B cell (primary cell): ENCODE measurements around the gene PDK2. TPM values are rescaled to one million over a fixed set of nuclear protein-coding genes. Genes with fewer than 3 reads are reported as not detected.

ENCODE experiments used
- ATAC-seq: fragments of 200-7000 bp; cut with Tn5 transposase; one replicate; pipeline ENCODE4 v1.10.0; 2021; ENCODE audit warnings: low read depth, mild to moderate bottlenecking, moderate number of reproducible peaks, moderate library complexity
- CTCF ChIA-PET: fragments of 350-600 bp; sonication (Branson Sonifier 250); formaldehyde crosslinking; loops from one replicate; lab custom pipeline; 2021; ENCODE audit warnings: antibody characterized with exemption, inconsistent platforms; lab: Charles Lee
- POLR2A ChIA-PET: fragments of 350-600 bp; sonication (Branson Sonifier 250); formaldehyde crosslinking; loops from one replicate; lab custom pipeline; 2021; ENCODE audit warnings: antibody characterized with exemption; lab: Charles Lee
- DNase-seq: peaks from one replicate; pipeline ENCODE4 v3.0.0; 2013
- H2AFZ ChIP-seq: 2 replicates; pipeline ENCODE4 v1.6.1; 2012; ENCODE audit warnings: mild to moderate bottlenecking, low read depth, low read length; ENCODE audit not compliant: insufficient read depth, poor library complexity, severe bottlenecking
- H3K27ac ChIP-seq, 2 donors: 1 replicate in 1 of 2; 2 replicates in 1 of 2; pipeline ENCODE4 v1.5.1; 2012 to 2013; ENCODE audit warnings: low read length in 2 of 2, mild to moderate bottlenecking in 2 of 2, moderate library complexity in 1 of 2
- H3K27me3 ChIP-seq, 4 experiments: fragments of 200-600 bp in 1 of 4; sonication (generic) in 1 of 4; replicated peaks in 1 of 4; 1 replicate in 2 of 4; 2 replicates in 2 of 4; pipeline versions ENCODE4 v1.6.1 to v1.7.0; 2013 to 2016; ENCODE audit warnings: low read length in 3 of 4, mild to moderate bottlenecking in 2 of 4, mixed read lengths in 1 of 4, moderate library complexity in 1 of 4; ENCODE audit not compliant: insufficient read depth in 4 of 4, control insufficient read depth in 3 of 4; ENCODE audit errors: control extremely low read depth in 1 of 4
- H3K36me3 ChIP-seq, 2 experiments: replicated peaks in 1 of 2; 1 replicate in 1 of 2; 2 replicates in 1 of 2; pipeline versions ENCODE4 v1.6.1 to v1.7.1; 2013; ENCODE audit warnings: low read length in 1 of 2; ENCODE audit not compliant: insufficient read depth in 2 of 2, control insufficient read depth in 1 of 2; ENCODE audit errors: control extremely low read depth in 1 of 2, extremely low read depth in 1 of 2
- H3K4me1 ChIP-seq, 2 donors: fragments of 200-600 bp in 1 of 2; sonication (generic) in 1 of 2; 1 replicate in 1 of 2; 2 replicates in 1 of 2; pipeline versions ENCODE4 v1.5.1 to v1.6.1; 2013 to 2017; ENCODE audit warnings: low read length in 2 of 2; ENCODE audit not compliant: control insufficient read depth in 2 of 2, insufficient read depth in 2 of 2
- H3K4me2 ChIP-seq: replicated peaks from 2 replicates; pipeline ENCODE3; 2012; ENCODE audit warnings: mild to moderate bottlenecking, low read depth, low read length; ENCODE audit not compliant: poor library complexity, severe bottlenecking
- H3K4me3 ChIP-seq, 5 experiments: fragments of 200-600 bp in 1 of 5; sonication (generic) in 1 of 5; 1 replicate in 3 of 5; 2 replicates in 2 of 5; pipeline versions ENCODE4 v1.5.1 to v1.7.0; 2011 to 2016; ENCODE audit warnings: low read length in 4 of 5, mild to moderate bottlenecking in 4 of 5, low read depth in 2 of 5, control low read depth in 1 of 5, moderate library complexity in 1 of 5; ENCODE audit not compliant: insufficient read depth in 1 of 5; ENCODE audit errors: control extremely low read depth in 1 of 5, extremely low read depth in 1 of 5
- H3K79me2 ChIP-seq: fragments of 200-600 bp; sonication (generic); one replicate; pipeline ENCODE4 v1.6.0; 2016; ENCODE audit warnings: low read length; ENCODE audit not compliant: control insufficient read depth, insufficient read depth
- H3K9ac ChIP-seq: fragments of 200-600 bp; sonication (generic); 2 replicates; pipeline ENCODE4 v1.6.1; 2017; ENCODE audit warnings: mild to moderate bottlenecking, low read length, moderate library complexity
- H3K9me3 ChIP-seq, 3 donors: one replicate each; pipeline versions ENCODE4 v1.6.1 to v1.7.1; 2013; ENCODE audit warnings: low read length in 2 of 3; ENCODE audit not compliant: control insufficient read depth in 2 of 3, insufficient read depth in 1 of 3; ENCODE audit errors: control extremely low read depth in 1 of 3
- H4K20me1 ChIP-seq: 2 replicates; pipeline ENCODE4 v1.6.0; 2012; ENCODE audit warnings: mild to moderate bottlenecking, low read length; ENCODE audit not compliant: insufficient read depth, control insufficient read depth, poor library complexity, severe bottlenecking
- H3K27ac Mint-ChIP-seq: one replicate; pipeline ENCODE4 v1.8.0; 2021; ENCODE audit warnings: mixed read lengths
- H3K27me3 Mint-ChIP-seq: one replicate; pipeline ENCODE4 v1.8.0; 2021; ENCODE audit warnings: mixed read lengths
- H3K4me1 Mint-ChIP-seq: one replicate; pipeline ENCODE4 v1.8.0; 2021; ENCODE audit warnings: mixed read lengths
- H3K4me3 Mint-ChIP-seq: one replicate; pipeline ENCODE4 v1.8.0; 2021; ENCODE audit warnings: mixed read lengths
- H3K9me3 Mint-ChIP-seq: one replicate; pipeline ENCODE4 v1.8.0; 2022; ENCODE audit warnings: mixed read lengths; ENCODE audit not compliant: insufficient read depth
- CTCF ChIP-seq: fragments of 200-600 bp; IDR thresholded peaks from one replicate; pipeline ENCODE4 v1.8.0; 2022; ENCODE audit warnings: antibody characterized with exemption, mild to moderate bottlenecking
- EZH2 ChIP-seq: IDR thresholded peaks from 2 replicates; pipeline ENCODE4 v1.6.1; 2012; ENCODE audit warnings: borderline replicate concordance, low read depth, mild to moderate bottlenecking, moderate library complexity, low read length; ENCODE audit not compliant: insufficient read depth, poor library complexity, severe bottlenecking
- WGBS: methylation state at CpG from one replicate; pipeline ENCODE4 v1.1.5; 2013; ENCODE audit warnings: missing lambda C conversion rate; ENCODE audit not compliant: insufficient coverage; 5-methylcytosine and 5-hydroxymethylcytosine counted together
- intact Hi-C: fragments of 100-400 bp; cut with micrococcal nuclease; formaldehyde crosslinking; loops from one replicate; pipeline ENCODE4 v1.10.0; 2022
- polyA plus RNA-seq: library from polyadenylated mRNA; depleted of rRNA; stranded (reverse); fragments of >200 nt; gene quantifications from 2 replicates; pipeline ENCODE4 v1.2.3, GENCODE V29; 2012
- total RNA-seq, 2 donors: library from RNA; stranded (reverse); fragments of 120-200 nt in 1 of 2; gene quantifications; 1 replicate in 1 of 2; 2 replicates in 1 of 2; pipeline versions ENCODE4 v1.2.3 to v1.2.4, GENCODE V29; 2013 to 2022

Gene PDK2
- total and polyA plus RNA-seq, 2 donors (not counting 1 experiment from before 2014, with no cell fraction given), result 35.2 to 73.2 TPM

- Histone ChIP-seq H3K27ac (no peak overlapping the region), H2AFZ (no peak overlapping the region), H4K20me1 (no peaks in the 10 kb centered on the region), H3K9me3 (peaks cover 0 to 14% (median 0%) of the 10 kb centered on the region in 3 donors), H3K4me1 (no peaks in the 10 kb centered on the region), H3K79me2 (no peaks in the 10 kb centered on the region), H3K4me3 (no peak overlapping the region), H3K4me2 (no peak overlapping the region), H3K36me3 (no peaks in the 10 kb centered on the region), H3K27me3 (peaks cover 0 to 3% (median 0%) of the 10 kb centered on the region in 4 experiments), H3K9ac (no peak overlapping the region)
- TF ChIP-seq CTCF (no peak), EZH2 (no peak)
- Mint-ChIP-seq H3K27ac (no peak overlapping the region), H3K27me3 (no peaks in the 10 kb centered on the region), H3K9me3 (peaks cover 6% of the 10 kb centered on the region), H3K4me1 (no peaks in the 10 kb centered on the region), H3K4me3 (no peak overlapping the region)
- DNase-seq, result no peak
- ChIA-PET POLR2A (no interaction called here), CTCF (interaction anchor here (1.2 to 1.4 kb wide), 2 partner anchors 20 to 193 kb away, joined by 3 to 4 read pairs; no protein-coding TSS in a partner anchor)
- intact Hi-C loops, result no loop called here
- 100% methylated on average over 1 of the region's 1 CpG for WGBS
- ATAC-seq, result no peak
Measured at GRCh38 chr17:50072925-50073324, 22.2 kb upstream of the PDK2 start.

DNA sequence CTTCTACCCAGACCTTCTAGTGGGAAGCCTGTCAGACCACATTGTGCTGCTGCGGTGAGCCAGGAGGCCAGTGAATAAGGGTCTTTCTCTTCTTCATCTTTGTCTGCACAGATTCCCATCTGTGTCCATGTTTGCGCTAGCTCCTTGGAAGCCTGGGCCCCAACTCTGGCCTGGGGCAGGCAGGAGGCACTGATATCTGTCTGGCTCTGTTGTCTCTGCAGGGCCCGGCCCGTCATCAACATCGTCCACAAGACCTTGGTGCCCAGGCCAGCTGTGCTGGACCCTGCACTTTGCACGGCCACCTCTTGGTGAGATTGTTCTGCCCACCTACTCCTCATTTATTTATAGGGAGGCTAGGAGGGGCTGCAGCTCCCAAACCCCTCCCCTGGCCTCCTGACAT is 20.9 kb upstream of the PDK2 start:
- ATAC-seq (no peak), DNase-seq (no peak)
- Histone ChIP-seq H4K20me1 (no peaks in the 10 kb centered on the region), H3K4me3 (no peak overlapping the region), H3K4me2 (no peak overlapping the region), H3K9ac (no peak overlapping the region), H3K36me3 (no peaks in the 10 kb centered on the region), H3K79me2 (no peaks in the 10 kb centered on the region), H3K27ac (no peak overlapping the region), H2AFZ (no peak overlapping the region), H3K9me3 (peaks cover 0 to 14% (median 0%) of the 10 kb centered on the region in 3 donors), H3K4me1 (no peaks in the 10 kb centered on the region), H3K27me3 (peaks cover 0 to 3% (median 0%) of the 10 kb centered on the region in 4 experiments)
- Mint-ChIP-seq H3K4me1 (no peaks in the 10 kb centered on the region), H3K27me3 (no peaks in the 10 kb centered on the region), H3K27ac (no peak overlapping the region), H3K9me3 (peaks cover 6% of the 10 kb centered on the region), H3K4me3 (no peak overlapping the region)
- ChIA-PET CTCF (interaction anchor here (1.4 kb wide), 1 partner anchor 194 kb away, joined by 4 read pairs; no protein-coding TSS in a partner anchor), POLR2A (no interaction called here)
- 94% methylated on average over 4 of the region's 6 CpGs for WGBS
- TF ChIP-seq CTCF, result no peak
- no peak for TF ChIP-seq EZH2
- intact Hi-C loops, result no loop called here
